ENCODE measurements around the gene ATM. TPM values are rescaled to one million over a fixed set of nuclear protein-coding genes. Genes with fewer than 3 reads are reported as not detected.

Gene ATM
- total RNA-seq, 1 donor from 2014 or later: 39.8 TPM

- no peak for TF ChIP-seq CTCF (IDR thresholded peaks at IDR 0.05; ENCODE audit: insufficient read depth, low read length, severe bottlenecking)
- FAIRE-seq (no peak), DNase-seq (ENCODE audit: low read depth) (peak; percentile 78)
- Histone ChIP-seq H3K27me3 (ENCODE audit: control insufficient read depth, insufficient read depth, low read length) (no peaks in the 10 kb centered on the region), H3K4me3 (ENCODE audit: low read depth, low read length) (no peak overlapping the region), H3K36me3 (ENCODE audit: control insufficient read depth, insufficient read depth, low read length) (no peaks in the 10 kb centered on the region)
These were observed 96.8 kb downstream of the ATM start for GRCh38 chr11:108319541-108320145.

GRCh38 chr11:108322666-108323065, 99.8 kb downstream of the ATM start:
- TF ChIP-seq CTCF (IDR thresholded peaks at IDR 0.05; ENCODE audit: insufficient read depth, low read length, severe bottlenecking): no peak
- Histone ChIP-seq H3K27me3 (ENCODE audit: control insufficient read depth, insufficient read depth, low read length) (no peaks in the 10 kb centered on the region), H3K36me3 (ENCODE audit: control insufficient read depth, insufficient read depth, low read length) (no peaks in the 10 kb centered on the region), H3K4me3 (ENCODE audit: low read depth, low read length) (no peak overlapping the region)
- FAIRE-seq (no peak), DNase-seq (ENCODE audit: low read depth) (no peak)

- peaks cover 2% of the 10 kb centered on the region for H3K36me3 ChIP-seq (ENCODE audit: control insufficient read depth, insufficient read depth, low read length)
- no peak for TF ChIP-seq CTCF (IDR thresholded peaks at IDR 0.05; ENCODE audit: insufficient read depth, low read length, severe bottlenecking)
- DNase-seq (ENCODE audit: low read depth) (peak; percentile 61), FAIRE-seq (no peak)
- no peak overlapping the region for H3K4me3 ChIP-seq (ENCODE audit: low read depth, low read length)
- no peaks in the 10 kb centered on the region for H3K27me3 ChIP-seq (ENCODE audit: control insufficient read depth, insufficient read depth, low read length)
These were observed 101.7 kb downstream of the ATM start for GRCh38 chr11:108324587-108324986.

- TF ChIP-seq CTCF (IDR thresholded peaks at IDR 0.05; ENCODE audit: insufficient read depth, low read length, severe bottlenecking): no peak
- Histone ChIP-seq H3K27me3 (ENCODE audit: control insufficient read depth, insufficient read depth, low read length) (no peaks in the 10 kb centered on the region), H3K36me3 (ENCODE audit: control insufficient read depth, insufficient read depth, low read length) (no peaks in the 10 kb centered on the region), H3K4me3 (ENCODE audit: low read depth, low read length) (no peak overlapping the region)
- FAIRE-seq (no peak), DNase-seq (ENCODE audit: low read depth) (no peak)
These were observed 110.6 kb downstream of the ATM start for GRCh38 chr11:108333403-108333899.

GRCh38 chr11:108338750-108339149, 115.9 kb downstream of the ATM start:
- Histone ChIP-seq H3K4me3 (ENCODE audit: low read depth, low read length) (no peak overlapping the region), H3K36me3 (ENCODE audit: control insufficient read depth, insufficient read depth, low read length) (no peaks in the 10 kb centered on the region), H3K27me3 (ENCODE audit: control insufficient read depth, insufficient read depth, low read length) (no peaks in the 10 kb centered on the region)
- FAIRE-seq: peak; percentile 43
- DNase-seq (ENCODE audit: low read depth): peak; percentile 96
- TF ChIP-seq CTCF (IDR thresholded peaks at IDR 0.05; ENCODE audit: insufficient read depth, low read length, severe bottlenecking): no peak

- TF ChIP-seq CTCF (IDR thresholded peaks at IDR 0.05; ENCODE audit: insufficient read depth, low read length, severe bottlenecking): no peak
- FAIRE-seq (peak; percentile 66), DNase-seq (ENCODE audit: low read depth) (peak; percentile 98)
- Histone ChIP-seq H3K27me3 (ENCODE audit: control insufficient read depth, insufficient read depth, low read length) (no peaks in the 10 kb centered on the region), H3K4me3 (ENCODE audit: low read depth, low read length) (no peak overlapping the region), H3K36me3 (ENCODE audit: control insufficient read depth, insufficient read depth, low read length) (no peaks in the 10 kb centered on the region)
These were observed 118.1 kb downstream of the ATM start for GRCh38 chr11:108340973-108341372.
